Adrenal gland (tissue), 5 donors: ENCODE measurements around the gene COL5A1.

Experiments
- CTCF ChIP-seq, 6 experiments: fragments of 450-650 bp in 4 of 6; fragments of 200-600 bp in 2 of 6; sonication (generic) in 1 of 6; IDR thresholded peaks; 1 replicate in 5 of 6; 2 replicates in 1 of 6; pipeline versions ENCODE4 v1.5.1 to v1.8.0; 2016 to 2021; ENCODE audit warnings: antibody characterized with exemption in 6 of 6, mild to moderate bottlenecking in 2 of 6, moderate library complexity in 1 of 6
- POLR2A ChIP-seq, 2 donors: fragments of 450-650 bp; IDR thresholded peaks; one replicate each; pipeline ENCODE4 v1.6.1; 2017; ENCODE audit warnings: antibody characterized with exemption in 2 of 2, mild to moderate bottlenecking in 2 of 2, moderate library complexity in 1 of 2
- donor health status: DM: no; HTN: no; CAD: no.

- TF ChIP-seq CTCF (IDR thresholded peaks at IDR 0.05) (no peak), POLR2A (IDR thresholded peaks at IDR 0.05) (no peak)
These were observed 226.5 kb downstream of the COL5A1 start for GRCh38 chr9:134867917-134868750.
